Posterior cingulate gyrus (tissue), 11 donors: ENCODE measurements around the gene HERC2.
A peak's percentile ranks its signal among the peaks of the same experiment; 100 is the strongest.
"Not testable (repeated sequence)": the region's sequence is repeated elsewhere in the genome, so short reads cannot be mapped to it uniquely, and the experiment has no call there.

Source experiments
- DNase-seq, 10 donors: peaks; one replicate each; pipeline versions ENCODE4 v3.0.0 to v3.0.0-alpha.2; 2020 to 2021; ENCODE audit warnings: mixed read lengths in 3 of 10
- intact Hi-C: fragments of 100-400 bp; cut with DNase I; formaldehyde crosslinking; loops from one replicate; pipeline ENCODE4 v1.15.1; 2023

Gene HERC2, protein sequence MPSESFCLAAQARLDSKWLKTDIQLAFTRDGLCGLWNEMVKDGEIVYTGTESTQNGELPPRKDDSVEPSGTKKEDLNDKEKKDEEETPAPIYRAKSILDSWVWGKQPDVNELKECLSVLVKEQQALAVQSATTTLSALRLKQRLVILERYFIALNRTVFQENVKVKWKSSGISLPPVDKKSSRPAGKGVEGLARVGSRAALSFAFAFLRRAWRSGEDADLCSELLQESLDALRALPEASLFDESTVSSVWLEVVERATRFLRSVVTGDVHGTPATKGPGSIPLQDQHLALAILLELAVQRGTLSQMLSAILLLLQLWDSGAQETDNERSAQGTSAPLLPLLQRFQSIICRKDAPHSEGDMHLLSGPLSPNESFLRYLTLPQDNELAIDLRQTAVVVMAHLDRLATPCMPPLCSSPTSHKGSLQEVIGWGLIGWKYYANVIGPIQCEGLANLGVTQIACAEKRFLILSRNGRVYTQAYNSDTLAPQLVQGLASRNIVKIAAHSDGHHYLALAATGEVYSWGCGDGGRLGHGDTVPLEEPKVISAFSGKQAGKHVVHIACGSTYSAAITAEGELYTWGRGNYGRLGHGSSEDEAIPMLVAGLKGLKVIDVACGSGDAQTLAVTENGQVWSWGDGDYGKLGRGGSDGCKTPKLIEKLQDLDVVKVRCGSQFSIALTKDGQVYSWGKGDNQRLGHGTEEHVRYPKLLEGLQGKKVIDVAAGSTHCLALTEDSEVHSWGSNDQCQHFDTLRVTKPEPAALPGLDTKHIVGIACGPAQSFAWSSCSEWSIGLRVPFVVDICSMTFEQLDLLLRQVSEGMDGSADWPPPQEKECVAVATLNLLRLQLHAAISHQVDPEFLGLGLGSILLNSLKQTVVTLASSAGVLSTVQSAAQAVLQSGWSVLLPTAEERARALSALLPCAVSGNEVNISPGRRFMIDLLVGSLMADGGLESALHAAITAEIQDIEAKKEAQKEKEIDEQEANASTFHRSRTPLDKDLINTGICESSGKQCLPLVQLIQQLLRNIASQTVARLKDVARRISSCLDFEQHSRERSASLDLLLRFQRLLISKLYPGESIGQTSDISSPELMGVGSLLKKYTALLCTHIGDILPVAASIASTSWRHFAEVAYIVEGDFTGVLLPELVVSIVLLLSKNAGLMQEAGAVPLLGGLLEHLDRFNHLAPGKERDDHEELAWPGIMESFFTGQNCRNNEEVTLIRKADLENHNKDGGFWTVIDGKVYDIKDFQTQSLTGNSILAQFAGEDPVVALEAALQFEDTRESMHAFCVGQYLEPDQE (N-terminal part only)

DNA sequence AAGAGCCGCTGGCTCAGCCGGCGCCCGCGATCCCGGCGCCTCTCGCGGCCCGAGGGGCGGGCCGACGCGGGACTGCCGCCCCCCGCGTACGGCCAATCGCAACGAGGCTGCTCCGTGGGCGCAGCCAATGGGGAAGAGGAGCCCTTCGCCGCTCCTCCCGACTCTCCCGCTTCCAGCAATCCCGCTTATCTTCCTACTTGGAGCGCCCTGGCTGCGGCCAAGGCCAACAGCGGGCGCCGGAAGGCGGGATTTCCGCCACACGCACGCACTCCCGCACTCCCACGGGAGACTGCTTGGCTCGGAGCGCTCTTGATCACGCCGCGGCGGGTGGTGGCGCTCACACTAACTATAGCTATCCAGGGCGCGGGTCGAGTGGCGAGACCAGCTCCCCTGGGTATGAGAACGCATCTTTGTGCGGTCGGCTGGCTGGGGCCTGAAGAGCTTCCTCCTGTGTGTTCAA is at the start of gene HERC2:
TSS of gene HERC2 (minus strand) at position 51 of the 460 bp plus-strand sequence. CDS start 746 bp downstream, outside the sequence.
- intact Hi-C loops, DNase-seq: not testable (repeated sequence)

DNA sequence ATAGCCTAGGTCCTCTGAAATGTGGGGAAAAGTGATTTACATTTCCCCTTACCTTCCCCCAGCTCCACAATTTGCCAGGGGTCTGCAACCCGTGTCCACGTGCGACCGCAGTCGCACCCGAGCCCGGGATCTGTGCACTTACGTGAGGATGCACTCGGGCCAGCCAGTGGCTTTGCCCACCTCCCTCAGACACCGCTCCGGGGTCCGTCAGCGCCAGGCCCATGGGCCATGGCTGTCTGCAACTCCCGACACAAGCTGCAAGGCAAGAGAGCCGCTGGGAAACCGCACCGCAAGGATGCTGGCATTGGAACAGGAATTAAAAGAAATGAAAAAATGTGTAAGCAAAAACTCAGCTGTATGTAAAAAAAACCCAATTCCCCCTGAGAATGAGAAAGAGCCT is 43.5 kb upstream of the HERC2 start:
- intact Hi-C loops: not testable (repeated sequence)

DNA sequence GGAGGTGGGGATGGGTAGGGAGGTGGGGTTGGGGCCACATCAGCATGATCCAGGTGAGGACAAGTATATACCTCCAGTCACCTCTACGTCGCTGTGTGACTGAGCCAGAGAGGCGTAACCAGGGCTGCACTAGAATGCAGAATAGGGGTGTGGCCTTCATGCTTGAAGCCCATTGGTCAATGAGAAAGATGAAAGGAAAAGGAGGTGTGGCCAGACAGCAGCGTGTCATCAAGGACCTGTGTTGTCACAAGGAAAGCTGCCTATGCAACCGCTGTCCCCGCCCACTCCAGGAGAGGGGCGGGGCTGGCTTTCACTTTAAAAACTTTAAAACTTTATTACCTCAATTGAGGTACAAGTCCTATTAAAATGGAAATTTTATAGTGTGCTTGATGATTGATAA is 36.0 kb upstream of the HERC2 start, which contains the start of gene GOLGA6L24:
TSS of gene GOLGA6L24 (minus strand) at position 101 of the 400 bp plus-strand sequence. CDS start at position 40, 61 bp downstream.
- intact Hi-C loops, DNase-seq: not testable (repeated sequence)

More for the DNA sequence above, 43.5 kb upstream of the HERC2 start:
- DNase-seq: peak in 3 of 10 donors; percentile 7 to 46 (median 18)

DNA sequence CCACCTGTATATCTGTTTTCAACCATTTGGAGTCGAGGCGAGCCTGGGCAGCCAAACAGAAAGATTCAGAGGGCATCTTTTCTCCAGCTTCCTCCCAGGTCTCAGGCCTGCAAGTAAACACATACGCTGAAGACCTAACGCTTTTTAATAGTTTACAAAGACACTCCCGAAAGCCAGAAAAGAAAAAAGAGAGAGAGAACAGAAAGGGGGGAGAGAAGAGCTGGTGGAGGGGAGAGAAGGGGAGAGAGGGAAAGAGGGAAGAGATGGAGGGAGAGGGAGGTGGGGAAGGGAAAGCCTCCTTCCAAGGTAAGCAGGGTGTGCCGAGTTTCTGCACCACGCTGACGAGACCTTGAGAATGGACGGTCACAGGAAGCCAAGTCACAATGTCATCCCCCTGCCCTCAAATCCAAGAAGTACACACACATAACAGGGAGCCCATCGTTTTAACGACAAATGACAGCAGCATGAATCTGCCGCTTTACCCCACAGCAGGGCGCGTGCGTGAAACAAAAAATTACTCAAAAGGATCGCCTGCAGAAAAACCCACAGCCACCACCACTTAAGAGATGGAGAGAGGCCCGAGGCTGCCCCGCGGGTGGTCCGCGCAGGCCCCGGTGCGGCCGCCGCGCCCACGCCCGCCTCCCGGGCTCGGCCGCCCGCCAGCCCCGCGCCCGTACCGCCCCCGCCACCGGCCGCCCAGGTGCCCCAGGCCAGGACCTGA is 461 bp downstream of the HERC2 start:
- DNase-seq, intact Hi-C loops: not testable (repeated sequence)

DNA sequence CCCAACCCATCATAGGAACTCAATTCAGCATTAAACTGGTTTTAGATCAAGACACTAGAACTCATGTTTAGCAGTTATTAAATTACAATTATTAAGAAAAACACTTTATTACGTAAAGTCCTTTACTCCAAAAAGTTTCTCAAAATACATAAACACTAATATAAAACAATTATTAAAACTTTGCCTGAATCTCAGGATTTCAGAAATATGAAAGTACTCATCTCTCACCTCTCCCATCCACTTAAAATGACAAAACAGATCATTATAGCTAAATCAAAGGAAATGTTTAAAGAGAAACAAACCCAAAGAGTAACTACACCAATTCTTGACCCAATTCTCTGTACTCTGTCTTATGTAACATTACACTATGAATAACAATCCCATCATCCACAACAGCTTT is 2.3 kb downstream of the HERC2 start:
- intact Hi-C loops: not testable (repeated sequence)

DNA sequence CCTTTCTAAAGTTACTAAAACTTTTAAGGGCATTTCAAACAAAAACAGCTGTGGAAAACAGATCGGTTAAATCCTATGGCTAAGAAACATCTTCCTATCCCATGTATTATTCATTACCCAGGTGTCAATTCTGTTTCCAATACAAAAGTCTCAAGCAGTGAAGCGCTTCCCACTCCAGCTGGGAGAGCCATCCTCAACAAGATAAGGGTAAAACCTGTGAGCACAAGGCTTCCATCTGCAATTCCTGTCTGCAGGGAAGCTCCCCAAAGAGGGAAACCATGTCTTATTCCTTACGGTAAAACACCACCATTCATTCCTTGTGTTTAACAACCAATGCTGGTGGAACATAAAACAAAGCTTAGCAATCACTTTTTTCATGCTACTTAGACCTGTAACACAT is 3.2 kb downstream of the HERC2 start:
- DNase-seq, intact Hi-C loops: not testable (repeated sequence)

More for the DNA sequence above, 2.3 kb downstream of the HERC2 start:
- DNase-seq: not testable (repeated sequence)

DNA sequence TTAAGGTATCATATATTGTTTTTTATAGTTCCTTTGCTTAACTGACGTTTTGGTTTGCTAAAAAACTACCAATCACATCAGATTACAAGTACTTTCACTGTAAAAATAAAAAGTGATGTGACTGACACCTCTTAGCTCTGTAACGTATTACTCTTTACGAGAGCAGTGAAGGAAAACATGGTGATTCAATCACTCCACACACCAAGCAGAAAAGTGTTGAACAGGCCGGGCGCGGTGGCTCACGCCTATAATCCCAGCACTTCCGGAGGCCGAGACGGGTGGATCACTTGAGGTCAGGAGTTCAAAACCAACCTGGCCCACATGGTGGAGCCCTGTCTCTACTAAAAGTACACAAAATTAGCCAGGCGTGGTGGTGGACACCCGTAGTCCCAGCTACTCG is 3.9 kb downstream of the HERC2 start:
- intact Hi-C loops: not testable (repeated sequence)

DNA sequence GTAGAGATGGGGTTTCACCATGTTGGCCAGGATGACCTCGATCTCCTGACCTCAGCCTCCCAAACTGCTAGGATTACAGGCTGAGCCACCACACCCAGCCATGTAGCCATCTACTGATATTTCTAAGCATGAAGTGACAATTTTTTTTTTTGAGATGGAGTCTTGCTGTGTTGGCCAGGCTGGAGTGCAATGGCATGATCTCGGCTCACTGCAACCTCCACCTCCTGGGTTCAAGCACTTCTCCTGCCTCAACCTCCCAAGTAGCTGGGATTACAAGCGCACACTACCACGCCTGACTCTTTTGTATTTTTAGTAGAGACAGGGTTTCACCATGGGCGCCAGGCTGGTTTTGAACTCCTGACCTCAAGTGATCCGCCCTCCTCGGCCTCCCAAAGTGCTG is 5.0 kb downstream of the HERC2 start:
- intact Hi-C loops, DNase-seq: not testable (repeated sequence)

More for the DNA sequence above, 3.9 kb downstream of the HERC2 start:
- DNase-seq: not testable (repeated sequence)

DNA sequence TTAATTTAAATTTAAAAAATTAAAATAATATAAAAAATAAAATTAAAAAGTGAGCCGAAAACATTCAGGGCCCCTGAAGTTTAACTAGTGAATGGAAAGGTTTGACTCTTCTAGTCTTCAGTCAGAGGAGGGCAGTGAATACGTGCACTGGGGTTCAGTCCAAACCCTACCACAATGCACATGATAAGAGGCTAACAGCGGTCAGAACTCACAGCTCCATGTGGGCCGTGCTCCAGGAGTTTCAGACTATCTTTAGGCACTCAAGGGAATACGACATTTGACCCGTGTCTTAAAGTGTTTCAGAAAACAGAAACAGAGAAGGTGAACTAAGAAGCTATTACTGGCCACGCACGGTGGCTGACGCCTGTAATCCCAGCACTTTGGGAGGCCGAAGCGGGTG is 11.5 kb downstream of the HERC2 start:
- DNase-seq, intact Hi-C loops: not testable (repeated sequence)

DNA sequence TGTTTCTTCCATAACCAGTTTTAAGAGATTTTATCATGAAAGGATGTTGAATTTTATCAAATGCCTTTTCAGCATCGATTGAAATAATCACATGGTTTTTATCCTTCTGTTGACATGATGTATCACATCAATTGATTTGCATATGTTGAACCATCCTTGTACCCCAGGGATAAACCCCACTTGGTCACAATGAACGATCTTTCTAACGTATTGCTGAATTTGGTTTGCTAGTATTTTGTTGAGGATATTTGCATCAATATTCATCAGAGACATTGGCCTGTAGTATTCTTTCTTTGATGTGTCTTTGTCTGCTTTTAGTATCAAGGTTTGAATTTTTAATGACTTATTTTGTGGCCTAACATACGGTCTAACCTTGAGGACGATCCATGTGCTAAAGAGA is 13.3 kb downstream of the HERC2 start:
- DNase-seq, intact Hi-C loops: not testable (repeated sequence)

DNA sequence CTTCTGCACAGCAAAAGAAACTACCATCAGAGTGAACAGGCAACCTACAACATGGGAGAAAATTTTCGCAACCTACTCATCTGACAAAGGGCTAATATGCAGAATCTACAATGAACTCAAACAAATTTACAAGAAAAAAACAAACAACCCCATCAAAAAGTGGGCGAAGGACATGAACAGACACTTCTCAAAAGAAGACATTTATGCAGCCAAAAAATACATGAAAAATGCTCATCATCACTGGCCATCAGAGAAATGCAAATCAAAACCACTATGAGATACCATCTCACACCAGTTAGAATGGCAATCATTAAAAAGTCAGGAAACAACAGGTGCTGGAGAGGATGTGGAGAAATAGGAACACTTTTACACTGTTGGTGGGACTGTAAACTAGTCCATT is 16.3 kb downstream of the HERC2 start:
- intact Hi-C loops, DNase-seq: not testable (repeated sequence)

DNA sequence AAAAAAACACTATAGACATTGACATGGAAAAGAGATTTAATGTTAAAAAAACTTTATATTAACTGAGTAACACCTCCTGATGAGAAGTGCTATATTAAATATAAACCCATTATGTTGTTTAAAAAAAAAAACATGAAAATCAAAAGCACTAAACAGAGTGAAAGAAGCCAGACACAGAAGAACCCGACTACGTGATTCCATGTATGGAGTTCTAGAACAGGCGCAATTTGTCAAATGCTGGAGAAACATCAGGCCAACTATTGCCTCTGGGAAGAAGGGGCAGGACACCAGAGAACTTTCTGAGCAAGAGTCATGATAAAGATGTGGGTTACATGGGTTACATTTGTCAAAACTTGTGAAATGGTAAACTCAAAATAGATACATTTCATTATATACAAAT is 24.5 kb downstream of the HERC2 start:
- DNase-seq, intact Hi-C loops: not testable (repeated sequence)

DNA sequence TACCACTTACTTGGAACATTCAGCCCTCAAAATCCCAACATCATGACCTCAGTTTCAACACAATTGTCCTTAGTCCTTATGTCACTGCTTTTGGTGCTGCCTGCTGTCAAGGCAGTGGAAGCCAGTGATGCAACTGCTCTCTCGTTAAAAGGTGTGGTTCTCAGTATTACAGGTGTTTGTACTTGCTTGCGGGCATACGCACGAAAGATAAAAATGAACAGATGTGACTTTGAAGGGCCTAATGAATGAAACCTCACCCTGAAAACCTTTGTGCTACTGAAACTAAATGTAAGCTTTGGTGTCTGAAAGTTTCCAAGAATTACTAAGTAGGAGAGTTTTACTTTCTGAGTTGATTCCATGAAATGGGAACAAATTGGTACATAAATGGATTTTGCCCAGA is 25.2 kb downstream of the HERC2 start:
- DNase-seq, intact Hi-C loops: not testable (repeated sequence)

DNA sequence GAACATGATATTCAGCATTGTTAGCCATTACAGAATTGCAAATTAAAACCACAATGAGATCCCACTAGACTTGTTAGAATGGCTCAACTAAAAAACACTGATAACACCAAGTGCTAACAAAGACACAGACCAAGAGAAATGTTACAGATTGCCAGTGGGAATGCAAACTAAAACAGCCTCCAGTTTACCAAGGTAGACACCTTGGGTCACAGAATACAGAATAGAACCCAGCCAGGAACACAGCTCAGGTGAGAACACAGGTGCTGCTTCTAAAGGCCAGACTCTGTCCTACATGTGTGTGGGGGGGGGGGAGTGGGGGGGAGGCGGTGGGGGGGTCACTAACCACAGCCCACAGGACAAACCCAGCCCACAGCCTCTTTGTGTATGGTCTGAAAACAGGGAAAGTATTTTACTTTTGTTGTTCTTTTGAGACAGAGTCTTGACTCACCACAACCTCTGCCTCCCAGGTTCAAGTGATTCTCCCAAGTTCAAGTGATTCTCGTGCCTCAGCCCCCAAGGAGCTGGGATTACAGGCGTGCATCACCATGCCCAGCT is 26.9 kb downstream of the HERC2 start:
- intact Hi-C loops, DNase-seq: not testable (repeated sequence)

DNA sequence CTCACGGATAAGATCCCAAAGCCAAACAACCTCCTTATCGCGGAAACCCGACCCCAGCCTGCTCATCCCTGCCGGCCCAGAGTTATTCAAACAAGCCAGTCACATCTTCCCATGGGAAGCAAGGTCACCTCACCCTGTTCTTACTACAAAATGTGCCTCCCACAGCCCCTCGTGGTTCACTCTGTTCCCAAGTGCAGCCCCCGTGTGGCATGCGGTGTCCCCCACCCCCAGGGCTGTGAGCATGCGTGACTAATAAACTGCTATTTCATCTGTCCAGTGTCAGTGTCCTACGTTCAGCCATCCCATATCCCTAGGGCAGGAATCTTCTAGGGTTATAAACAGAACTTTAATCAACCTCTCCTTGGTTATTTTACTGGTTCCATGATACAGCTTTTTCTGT is 27.4 kb downstream of the HERC2 start:
- intact Hi-C loops, DNase-seq: not testable (repeated sequence)

DNA sequence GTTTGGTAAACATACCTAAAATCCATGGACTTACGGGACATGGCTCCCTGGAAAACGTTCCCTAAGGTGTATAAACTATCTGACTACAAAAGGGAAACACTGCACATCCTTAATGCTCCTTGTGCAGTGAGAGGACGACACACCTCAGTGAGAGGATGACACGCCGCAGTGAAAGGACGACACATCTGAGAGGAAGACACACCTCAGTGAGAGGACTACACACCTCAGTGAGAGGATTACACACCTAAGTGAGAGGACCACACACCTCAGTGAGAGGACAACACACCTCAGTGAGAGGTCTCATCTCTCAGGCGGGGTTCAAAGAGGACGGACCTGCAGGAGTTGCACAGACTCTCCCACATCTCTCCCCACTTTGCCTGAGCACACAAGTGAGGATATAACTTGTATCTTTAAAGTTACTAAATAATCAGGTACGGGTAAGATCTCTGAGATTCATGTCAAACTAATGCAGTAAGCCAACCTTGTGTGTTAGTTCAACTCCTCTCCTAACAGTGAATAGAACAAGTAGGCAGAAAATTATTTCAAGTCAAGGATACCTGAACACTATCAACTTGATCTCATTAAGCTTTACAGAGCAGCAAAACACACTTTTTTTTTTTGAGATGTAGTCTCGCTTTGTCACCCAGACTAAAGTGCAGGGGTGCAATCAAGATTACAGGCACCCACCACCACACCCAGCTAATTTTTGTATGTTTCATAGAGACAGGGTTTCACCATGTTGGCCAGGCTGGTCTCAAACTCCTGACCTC is 32.1 kb downstream of the HERC2 start:
- intact Hi-C loops: no loop called here
- no peak for DNase-seq

DNA sequence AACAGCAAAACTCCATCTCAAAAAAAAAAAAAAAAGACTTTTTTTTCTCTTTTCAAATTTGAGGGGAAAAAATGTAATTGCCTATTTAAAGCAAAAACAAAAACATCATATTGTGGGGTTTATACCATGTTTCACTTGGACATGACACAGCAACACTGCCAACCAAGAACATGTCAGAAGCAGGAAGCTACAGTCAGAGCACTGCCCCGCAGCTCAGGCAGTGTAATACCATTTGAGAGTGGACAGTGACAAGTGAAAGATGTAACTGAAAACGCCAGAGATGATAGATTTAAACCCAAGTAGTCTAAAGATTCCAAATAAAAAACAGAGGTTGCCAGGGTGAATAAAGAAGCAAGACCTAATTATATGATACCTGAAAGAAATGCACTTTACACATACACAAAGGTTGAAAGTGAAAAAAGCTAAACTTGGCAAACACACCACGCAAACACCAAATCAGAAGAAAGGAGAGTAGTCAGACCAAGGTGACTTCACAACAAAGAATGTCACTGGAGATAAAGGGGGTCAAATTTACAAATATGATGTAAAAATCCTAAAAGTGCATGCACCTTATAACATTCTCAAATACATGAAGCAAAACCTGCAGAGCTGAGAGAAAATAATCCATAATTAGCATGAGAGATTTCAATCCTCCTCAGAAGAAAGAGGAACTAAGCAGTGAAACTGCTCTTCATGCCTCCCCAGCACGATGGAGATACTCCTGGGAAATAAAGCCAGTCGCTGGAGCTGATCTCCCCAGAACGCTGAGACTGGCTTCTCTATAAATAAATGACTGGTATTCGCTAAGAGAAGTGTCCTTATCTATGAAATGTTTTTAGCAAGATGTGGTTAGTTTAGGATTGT is 32.9 kb downstream of the HERC2 start:
- DNase-seq, intact Hi-C loops: not testable (repeated sequence)
